Stimulated activated CD8-positive, alpha-beta memory T cell treated with anti-CD3 and anti-CD28 coated beads, Interleukin-4, amount 100 ng/mL, for 1 hour (primary cell): ENCODE measurements around the gene CACFD1.

Experiments used
- DNase-seq, 2 donors: peaks; one replicate each; pipeline ENCODE4 v3.0.0-alpha.2; 2020; ENCODE audit warnings: low read depth in 2 of 2, low spot score in 1 of 2

Gene CACFD1

DNA sequence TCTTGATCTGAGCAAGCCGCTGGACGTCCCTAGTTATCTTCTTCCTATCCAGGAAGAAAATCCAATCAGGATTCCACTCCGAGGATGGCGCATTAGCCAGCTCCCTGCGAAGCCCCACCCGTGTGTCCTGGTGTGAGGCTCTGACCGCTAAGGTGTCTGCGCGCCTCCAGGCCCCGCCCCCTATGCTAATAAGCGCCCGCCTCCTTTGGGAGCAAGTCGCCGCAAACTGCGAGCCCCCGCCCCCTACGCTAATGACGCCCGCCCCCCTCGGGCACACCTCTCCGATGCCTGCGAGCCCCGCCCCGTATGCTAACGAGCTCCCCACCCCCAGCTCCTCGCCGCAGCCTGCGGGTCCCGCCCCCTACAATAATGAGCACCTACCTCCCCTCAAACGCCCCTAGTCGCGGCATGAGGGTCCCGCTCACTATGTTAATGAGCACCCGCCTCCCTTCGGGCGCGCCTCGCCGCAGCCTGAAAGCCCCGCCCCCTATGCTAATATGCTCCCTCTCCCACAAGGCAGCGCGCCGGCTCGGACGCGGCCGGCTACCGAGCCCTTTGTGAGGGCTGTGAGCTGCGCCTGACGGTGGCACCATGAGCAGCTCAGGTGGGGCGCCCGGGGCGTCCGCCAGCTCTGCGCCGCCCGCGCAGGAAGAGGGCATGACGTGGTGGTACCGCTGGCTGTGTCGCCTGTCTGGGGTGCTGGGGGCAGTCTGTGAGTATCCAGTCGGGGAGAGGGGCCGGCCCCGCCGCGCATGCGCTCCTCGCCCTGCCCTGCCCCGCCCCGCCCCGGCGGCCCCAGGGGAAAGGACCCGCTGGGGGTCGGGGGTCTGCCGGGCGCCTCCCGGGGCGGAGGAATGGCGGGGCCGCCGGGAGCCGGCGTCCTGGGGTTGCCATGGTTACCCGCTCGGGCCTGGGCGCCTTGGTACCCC lies at the start of gene CACFD1:
Gene CACFD1 (plus strand): TSS at position 503 of the 929 bp plus-strand sequence. CDS start 89 bp downstream, at position 592.
- peak; percentile 77 to 84 for DNase-seq

DNA sequence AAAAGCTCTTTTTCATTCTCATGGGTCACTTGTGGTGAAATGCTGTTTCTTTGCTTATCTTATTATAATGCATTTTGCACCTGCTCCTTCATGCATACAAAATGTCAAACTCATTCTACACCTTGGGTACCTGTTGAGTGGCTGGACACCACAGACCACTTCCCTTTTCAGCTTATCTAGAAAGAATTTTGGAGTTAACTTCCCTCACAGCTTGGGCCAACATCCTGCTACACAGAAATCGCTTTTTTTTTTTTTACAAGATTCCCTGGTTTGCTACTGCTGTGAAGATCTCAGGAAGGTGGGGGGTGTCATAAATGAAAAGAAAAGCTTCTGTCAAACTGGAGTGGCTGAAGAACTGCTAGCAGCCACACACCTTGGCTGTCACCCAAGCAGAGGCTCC lies 44.6 kb upstream of the CACFD1 start:
- DNase-seq: no peak

GRCh38 chr9:133417541-133418461 lies 42.0 kb upstream of the CACFD1 start, which contains the start of gene REXO4:
Gene REXO4 (minus strand): TSS chr9:133418010. CDS start chr9:133417844, 166 bp downstream.
- peak; percentile 54 to 63 for DNase-seq

DNA sequence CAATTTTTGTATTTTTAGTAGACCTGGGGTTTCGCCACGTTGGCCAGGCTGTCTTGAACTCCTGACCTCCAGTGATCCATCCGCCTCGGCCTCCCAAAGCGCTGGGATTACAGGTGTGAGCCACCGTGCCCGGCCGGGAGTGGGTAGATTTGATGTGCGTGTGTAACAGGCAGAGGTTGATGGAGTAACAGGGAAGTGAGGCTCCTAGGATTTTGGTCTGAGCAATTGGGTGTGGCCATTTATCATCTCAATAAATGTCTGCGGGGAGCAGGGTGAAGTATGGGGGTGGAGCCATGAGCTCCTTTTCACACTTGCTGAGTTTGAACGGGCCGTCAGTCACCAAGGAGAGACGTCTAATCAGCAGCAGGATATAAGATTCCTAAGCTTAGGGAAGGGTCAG lies 40.8 kb upstream of the CACFD1 start:
- DNase-seq: no peak

DNA sequence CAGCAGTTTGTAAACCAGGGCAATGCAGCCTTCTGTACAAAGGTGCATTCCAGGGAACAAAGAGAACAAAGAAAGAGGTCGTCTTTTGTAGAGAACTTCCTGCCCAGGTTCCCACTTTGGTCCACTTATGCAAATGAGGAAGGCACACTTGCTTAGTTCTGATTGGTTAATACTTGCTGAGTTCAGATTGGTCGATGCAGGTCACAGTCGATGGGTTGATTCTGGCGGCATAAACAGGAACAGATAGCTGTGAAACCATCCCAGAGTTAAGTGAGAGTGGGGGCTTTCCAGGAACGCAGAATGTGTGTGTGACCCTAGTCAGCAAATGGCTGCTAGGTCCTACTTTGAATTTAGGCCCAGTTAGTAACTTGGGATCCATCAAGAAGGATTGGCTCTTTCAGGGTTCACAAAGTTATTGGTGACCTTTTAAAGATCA lies 39.4 kb upstream of the CACFD1 start:
- DNase-seq: no peak

GRCh38 chr9:133421615-133422542 lies 37.9 kb upstream of the CACFD1 start, which contains the start of gene ADAMTS13:
Gene ADAMTS13 (plus strand): TSS chr9:133422367. CDS start chr9:133422444, 77 bp downstream.
- DNase-seq: no peak

GRCh38 chr9:133423216-133423615 lies 36.6 kb upstream of the CACFD1 start:
- DNase-seq: no peak

DNA sequence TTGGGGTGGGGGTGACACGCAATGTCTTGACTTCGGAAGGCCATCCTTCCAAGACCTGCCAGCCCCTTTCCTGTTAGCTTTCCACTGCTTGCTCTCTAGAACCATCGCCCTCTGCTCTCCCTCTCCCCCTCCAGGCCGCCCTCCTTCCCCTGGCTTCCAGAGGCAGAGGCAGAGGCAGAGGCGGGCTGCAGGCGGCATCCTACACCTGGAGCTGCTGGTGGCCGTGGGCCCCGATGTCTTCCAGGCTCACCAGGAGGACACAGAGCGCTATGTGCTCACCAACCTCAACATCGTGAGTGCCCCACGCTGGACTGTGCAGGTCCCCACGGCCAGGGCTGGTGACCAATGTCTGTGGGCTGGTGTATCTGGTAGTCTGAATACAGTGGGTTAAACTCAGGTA lies 35.6 kb upstream of the CACFD1 start:
- DNase-seq: no peak

GRCh38 chr9:133425049-133425632 lies 34.6 kb upstream of the CACFD1 start:
- no peak for DNase-seq

GRCh38 chr9:133426011-133426410 lies 33.8 kb upstream of the CACFD1 start:
- DNase-seq: no peak

DNA sequence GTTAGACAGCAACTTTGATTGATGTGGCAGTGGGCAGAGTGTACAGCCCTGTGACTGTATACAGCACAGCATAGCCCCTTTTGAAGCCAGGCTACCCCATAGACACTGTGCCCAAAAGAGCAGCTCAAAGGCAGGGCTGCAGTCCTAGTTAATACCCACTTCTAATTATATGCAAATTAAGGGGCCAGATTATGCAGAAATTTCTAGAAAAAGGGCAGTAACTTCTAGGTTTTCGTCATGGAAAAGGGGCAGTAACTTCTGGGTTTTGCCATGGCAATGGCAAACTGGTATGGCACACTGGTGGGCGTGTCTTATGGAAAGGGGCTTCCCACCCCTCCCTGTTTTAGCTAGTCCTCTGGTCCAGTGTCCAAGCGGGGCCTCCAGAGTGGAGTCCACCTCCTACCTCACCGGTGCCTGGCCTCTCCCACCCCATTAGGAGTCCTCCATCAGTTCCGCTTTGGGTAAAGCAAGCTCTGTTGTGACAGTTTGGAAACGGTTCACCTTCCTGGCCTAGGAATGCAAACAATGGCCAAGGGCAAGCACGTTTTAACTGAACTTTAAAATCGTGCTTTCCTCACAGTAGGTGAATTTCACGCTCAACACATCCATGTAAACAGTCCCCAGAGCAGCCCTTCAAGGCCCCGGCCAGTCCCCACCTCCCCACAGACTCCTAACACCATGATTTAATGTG lies 32.0 kb upstream of the CACFD1 start:
- DNase-seq: no peak

DNA sequence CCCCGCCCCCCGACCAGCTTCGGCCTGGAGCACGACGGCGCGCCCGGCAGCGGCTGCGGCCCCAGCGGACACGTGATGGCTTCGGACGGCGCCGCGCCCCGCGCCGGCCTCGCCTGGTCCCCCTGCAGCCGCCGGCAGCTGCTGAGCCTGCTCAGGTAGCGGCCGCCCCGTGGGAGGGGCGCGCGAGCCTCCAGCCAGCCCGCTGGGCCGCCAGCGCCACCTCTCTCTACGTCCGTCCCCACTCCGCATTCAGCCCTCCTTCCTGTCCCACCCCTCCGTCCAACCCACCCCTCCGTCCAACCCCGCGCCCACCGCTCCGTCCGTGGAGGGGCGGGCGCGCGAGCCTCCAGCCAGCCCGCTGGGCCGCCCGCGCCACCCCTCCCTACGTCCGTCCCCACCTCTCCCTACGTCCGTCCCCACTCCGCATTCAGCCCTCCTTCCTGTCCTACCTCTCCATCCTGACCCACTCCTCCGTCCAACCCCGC lies 31.1 kb upstream of the CACFD1 start:
- no peak for DNase-seq

- DNase-seq: no peak
Measured at GRCh38 chr9:133429214-133429613, 30.6 kb upstream of the CACFD1 start.

- no peak for DNase-seq
Measured at GRCh38 chr9:133429641-133430161, 30.1 kb upstream of the CACFD1 start.

DNA sequence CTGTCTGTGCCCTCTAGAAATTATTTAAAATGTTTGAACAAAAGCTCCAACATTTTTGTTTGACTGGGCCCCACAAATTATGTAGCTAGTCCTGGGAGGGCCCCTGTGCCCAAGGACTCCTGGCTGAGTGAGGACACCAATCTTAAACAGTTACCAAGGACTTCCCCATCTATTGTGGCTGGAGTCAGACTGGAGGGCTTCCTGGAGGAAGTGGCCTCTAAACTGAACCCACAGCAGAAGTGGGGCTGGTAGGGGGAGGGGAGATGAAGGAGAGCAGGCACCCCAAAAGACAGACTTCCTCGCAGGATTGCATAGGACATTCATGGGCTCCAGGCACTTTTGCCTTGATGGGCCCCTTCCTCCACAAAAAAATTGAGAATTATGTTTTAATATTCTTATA lies 29.5 kb upstream of the CACFD1 start:
- no peak for DNase-seq

DNA sequence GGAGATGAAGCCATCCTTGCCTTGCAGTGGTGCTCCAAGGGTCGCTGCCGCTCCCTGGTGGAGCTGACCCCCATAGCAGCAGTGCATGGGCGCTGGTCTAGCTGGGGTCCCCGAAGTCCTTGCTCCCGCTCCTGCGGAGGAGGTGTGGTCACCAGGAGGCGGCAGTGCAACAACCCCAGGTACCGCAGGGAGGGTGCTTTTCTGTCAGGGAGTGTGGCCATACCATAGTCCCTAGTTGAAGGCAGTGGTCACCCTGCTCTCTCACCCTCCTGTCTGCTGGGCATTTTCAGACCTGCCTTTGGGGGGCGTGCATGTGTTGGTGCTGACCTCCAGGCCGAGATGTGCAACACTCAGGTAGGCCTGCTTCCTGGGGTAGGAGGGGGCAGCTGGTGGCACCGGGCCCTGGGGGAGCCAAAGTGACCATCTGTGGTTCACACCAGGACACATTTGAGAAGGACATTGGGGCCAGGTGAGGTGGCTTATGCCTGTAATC lies 26.4 kb upstream of the CACFD1 start:
- no peak for DNase-seq

- DNase-seq: no peak
Measured at GRCh38 chr9:133436681-133437080, 23.1 kb upstream of the CACFD1 start.

DNA sequence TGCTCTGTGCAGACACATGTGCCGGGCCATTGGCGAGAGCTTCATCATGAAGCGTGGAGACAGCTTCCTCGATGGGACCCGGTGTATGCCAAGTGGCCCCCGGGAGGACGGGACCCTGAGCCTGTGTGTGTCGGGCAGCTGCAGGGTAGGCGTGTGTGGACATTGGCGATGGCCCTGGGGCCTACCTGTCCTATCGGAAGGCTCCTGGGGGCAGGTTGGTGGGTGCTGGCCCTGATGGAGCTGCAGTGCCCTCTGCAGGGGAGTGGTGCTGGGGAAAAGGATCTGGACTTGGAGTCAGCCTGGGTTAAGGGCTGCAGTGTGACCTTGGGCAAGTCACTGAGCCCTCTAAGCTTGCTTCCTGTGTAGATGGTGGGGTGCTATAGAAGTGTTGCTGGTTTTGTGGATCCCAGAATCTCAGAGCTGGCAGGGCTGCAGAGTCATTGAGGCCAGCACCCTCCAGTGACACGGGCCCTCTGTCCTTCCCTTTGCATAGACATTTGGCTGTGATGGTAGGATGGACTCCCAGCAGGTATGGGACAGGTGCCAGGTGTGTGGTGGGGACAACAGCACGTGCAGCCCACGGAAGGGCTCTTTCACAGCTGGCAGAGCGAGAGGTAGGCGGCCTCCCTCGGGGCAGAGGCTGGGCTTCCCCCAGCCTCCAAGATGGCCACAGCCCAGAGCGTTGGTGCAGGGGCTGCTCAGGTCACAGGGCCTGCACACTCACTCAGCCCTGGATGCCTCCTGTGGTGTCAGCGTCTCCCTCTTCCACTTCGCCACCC lies 21.8 kb upstream of the CACFD1 start:
- DNase-seq: no peak
